KG1 (cell line): Measurements from ENCODE around the gene COL25A1.

ENCODE experiments used
- DNase-seq: peaks from one replicate; lab custom pipeline; 2025; lab: John Stamatoyannopoulos, UW

The COL25A1 gene

DNA sequence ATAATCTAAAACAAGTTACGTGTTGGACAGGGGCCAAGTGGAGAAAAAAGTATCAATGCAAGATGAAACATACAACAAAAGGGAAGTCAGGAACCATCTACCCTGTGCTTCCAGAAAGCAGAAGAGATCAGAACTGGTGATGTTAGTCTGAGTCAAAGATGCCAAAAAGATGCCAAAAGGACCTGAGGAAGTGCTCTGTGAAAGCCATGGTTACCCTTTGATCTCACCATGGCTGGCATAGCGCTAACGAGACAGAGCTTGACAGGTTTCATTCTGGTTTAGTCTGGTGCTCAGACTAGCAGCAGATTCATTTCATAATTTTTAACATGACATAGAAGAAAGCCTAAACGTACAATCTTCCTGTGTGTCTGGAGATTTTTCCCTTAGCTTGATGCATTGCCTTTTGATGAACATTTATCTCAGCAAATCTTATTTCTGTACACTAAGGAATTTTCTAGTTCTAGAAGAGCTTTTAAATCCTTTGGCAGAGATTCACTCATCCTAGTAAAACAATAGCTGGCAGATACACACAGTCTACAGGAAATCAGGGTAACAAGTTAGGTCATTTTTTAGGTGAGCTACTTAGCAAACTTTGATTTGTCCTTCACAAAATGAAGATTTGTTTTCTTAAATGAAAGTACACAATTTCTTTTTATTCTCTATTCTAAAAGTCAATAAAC, 87.7 kb downstream of the COL25A1 start:
- no peak for DNase-seq

DNA sequence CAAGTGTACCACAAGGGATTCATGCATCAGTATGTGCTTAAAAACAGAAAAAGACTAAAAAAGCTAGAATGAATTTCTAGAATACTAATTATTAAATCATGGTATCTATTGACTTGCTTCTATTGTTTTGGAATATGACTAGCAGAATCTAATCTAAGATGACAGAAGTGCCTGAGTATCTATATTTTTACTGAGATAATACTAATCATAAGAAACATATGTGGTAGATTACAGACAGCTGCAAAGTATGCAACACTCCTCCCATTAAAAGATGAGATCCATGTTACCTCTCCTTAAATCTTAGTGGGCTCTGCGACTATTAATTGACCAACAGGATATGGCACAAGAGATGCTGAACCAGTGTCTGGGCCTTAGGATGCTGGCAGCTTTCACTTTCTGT, 89.4 kb downstream of the COL25A1 start:
- DNase-seq: no peak

DNA sequence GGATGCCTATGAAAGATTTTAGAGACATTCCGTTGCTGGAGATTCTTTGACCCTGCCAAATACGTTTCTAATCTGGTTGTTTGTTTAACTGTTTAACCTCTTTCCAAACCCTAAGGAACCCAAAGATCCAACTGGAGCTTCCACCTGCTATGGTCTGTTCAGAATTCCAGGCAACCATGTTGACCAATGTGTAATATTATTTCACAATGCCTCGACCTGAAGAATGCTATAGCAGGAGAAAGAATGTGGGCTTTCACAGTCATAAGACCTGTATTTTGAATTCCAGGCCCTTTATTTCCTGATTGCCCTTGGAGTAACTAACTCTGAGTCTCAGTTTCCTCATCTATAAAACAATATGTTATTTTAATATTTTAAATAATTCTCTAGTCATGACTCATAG, 90.8 kb downstream of the COL25A1 start:
- no peak for DNase-seq

DNA sequence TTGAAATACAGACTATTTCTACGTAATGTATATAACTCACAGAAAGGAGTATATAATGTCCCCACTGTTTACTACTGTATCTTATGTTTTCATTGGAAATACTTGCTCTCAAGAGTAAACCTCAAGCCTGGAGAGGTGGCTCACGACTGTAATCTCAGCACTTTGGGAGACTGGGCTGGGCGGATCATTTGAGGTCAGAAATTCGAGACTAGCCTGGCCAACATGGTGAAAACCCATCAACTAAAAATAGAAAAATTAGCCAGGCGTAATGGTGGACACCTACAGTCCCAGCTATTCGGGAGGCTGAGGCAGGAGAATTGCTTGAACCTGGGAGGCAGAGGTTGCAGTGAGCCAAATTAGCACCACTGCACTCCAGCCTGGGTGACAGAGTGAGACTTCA, 92.8 kb downstream of the COL25A1 start:
- no peak for DNase-seq

DNA sequence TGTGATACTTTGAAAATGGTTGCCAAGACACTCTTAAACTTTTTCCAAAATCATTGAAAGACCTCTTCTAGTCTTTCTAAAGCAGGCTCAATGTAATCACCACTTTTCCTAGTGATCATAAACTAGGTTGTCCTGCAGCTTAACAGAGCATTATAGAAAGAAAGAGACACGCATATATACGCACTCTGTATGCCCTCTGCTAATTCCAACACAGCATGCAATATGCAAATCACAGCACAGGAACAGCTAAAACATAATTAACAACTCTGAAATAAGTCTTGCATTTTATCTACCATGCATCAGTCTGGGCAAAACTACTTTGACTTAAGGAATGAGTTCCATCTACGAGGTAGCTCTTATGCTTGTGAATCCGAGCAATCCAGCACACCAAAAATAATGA, 94.6 kb downstream of the COL25A1 start:
- no peak for DNase-seq

DNA sequence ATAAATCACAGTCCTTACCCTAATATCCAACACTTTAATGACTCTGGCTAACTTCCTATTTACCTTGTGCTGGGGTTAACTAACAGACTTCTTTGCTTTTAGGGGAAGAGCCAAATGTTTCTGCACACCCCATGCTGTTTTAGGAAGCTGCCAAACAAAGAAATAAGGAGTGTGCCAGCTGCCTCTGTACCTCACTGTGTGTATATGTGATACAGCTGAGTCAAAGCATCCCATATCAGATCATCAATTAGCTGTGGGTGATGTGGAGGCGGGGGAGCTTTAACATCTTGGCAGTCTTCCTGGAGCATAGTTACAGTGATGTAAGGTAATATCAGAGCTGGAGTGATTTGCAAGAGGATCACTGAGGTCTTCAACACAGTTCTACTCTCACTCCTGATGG, 95.4 kb downstream of the COL25A1 start:
- no peak for DNase-seq

DNA sequence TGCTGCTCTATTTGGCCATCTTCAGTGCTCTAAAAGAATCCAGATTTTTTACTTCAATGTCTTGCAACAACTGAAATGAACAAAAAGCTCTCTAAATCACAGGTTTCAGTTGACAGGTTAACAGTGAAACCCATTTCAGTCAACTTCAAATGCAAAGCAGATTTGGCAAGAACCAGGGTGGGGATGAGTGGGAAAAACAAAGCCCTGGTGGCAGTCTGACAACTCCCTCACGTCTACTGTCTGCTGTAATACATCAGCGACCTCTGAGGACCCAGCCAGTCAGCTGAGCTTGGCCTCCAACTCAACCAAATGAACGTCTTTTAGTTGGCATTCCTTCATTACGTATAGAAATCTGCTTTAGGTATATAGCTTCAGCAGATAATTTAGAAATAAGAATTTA, 95.8 kb downstream of the COL25A1 start:
- DNase-seq: no peak

DNA sequence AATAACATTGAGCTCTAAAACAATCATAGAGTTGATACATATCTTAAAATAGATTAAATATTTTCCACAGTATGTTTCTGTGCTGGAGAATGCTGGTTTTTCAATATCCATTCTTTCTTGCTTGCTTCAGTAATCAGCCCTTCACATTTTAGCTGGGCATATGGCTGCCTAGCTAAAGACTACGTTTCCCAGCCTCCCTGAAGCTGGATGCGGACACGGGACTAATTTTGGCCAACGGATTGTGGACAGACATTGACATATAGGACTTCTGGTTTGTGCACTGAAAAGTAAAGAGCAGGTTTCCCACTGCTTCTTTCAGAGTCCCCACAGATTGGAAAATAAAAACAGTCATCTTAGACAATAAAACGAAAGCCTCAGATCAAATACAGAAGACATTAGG, 97.3 kb downstream of the COL25A1 start:
- DNase-seq: no peak

DNA sequence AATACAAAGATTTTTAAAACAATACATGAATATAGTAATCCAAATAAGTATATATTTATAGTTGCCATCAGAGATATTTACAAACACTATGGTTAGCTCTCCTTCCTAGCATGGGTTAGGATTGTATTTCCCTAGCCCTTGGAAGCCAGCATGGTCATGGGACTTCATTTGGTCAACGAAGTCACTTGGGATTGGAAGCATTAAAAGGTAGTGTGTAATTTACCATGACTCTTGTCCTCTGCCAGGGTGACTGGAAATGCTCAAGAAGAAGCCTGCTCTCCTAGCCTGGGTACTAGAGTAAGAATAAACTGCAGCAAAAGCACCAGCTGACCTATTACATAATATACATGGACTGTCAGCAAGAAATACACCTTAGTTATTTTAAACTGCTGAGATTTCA, 102.9 kb downstream of the COL25A1 start:
- no peak for DNase-seq

DNA sequence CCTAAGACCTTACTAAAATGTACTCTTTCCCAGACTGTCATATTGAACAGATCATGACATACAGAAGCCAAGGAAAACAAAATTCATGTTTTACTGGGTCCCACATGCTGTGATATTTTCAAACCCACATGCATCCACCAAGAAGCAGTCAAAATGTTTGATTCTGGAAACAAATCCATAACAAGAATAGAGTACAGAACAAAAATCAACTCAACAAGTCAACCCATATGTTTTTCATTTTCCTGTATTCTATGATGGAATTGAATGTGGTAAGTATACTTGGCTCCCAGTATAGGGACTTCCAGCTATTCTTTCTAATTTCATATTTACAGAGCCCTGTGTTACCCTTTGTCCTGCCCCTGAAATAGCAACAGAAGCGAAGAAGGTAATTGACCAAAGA, 106.8 kb downstream of the COL25A1 start:
- DNase-seq: no peak

DNA sequence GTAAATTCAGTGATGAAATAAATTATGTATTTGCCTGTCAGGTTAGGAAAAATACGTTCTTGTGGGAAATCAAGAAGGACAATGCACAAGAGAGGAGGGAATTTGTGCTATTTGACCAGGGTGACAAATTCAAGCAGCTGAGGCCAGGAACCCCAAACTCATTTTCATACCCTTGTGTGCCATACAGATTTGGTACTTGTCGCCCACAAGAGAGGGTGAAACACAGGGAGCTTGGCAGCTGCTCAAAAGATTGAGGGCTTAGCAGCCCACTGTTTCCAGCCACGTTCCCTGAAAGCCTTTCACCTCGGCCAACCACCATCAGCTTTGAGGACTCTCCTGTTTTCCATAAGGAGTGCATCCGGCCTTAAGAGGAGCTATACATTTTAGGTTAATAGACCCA, 111.2 kb downstream of the COL25A1 start:
- no peak for DNase-seq

DNA sequence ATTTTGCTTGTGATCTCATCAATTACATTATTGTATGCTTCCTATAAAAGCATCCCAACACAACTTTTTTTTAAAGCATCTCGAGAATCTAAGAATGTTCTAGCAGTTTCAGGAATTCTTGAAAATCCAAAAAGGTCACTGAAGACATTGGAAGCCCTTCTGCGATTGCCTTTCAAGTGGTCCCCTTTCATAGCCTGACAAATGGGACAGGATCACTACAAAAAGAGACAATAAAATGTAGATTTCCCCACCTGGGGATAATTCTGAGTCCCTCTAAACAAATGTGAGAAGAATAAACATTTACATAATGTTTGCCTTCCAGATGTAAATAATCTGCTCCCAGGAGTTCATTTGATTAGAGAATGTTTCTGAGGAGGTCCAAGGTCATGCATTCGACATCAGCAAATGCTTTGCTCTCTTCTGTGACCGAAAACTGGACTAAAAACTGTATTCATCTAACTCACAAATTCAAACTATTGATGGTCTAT, 116.0 kb downstream of the COL25A1 start:
- DNase-seq: no peak

DNA sequence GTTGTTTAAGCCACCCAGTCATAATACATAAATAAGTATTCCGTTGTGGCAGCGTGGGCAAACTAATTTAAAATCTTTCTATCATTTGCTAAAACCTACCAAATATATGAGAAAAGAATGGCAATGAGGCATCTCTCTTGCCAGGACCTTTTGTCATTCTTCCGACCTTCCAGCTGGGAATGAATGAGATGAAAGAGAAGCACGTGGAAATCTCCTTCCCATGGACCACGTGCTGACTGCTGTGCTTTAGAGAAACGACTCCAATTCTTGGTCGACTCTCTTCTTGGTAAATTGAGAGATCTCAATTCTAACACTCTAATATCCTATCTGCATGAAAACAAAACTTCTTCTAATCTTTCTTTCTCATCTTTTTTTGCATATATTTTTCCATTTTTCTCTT, 116.5 kb downstream of the COL25A1 start:
- DNase-seq: no peak

DNA sequence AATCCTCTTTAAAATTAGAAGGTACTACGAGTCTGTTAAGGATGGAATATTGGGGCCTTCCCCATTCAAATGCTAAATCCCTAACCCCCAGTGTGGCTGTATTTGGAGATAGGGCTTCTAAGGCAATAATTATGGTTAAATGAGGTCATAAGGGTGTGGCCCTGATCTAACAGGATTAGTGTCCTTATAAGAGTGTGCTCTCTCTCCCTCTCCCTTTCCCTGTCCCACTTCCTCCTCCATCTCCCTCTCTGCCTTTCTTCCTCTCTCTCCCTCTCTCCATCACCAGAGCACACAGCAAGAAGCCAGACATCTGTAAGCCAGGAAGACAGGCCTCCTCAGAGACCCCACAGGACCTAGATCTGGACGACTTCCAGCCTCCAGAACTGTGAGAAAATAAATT, 116.9 kb downstream of the COL25A1 start:
- DNase-seq: no peak

DNA sequence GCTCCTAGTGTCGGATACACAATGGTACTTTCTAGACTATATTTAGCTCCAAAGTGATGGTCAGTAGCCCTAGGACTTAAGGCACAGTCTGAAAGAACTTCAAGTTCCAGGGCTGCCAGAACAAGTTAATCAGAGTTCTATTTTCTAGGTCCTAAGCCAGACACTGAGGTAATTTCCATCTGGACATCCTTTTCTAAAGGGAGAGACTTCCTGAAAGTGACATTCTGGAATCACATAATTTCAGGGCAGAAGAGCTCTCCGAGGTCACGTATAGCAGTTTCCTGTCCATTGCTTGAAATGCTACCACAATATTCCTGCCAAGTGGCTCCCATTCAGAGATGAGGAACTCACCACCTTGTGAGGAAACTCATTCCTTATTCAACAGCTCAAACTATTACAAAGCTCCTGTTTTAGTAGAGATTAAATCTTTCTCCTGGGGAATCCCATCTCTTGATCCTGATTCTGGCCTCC, 117.9 kb downstream of the COL25A1 start:
- no peak for DNase-seq

DNA sequence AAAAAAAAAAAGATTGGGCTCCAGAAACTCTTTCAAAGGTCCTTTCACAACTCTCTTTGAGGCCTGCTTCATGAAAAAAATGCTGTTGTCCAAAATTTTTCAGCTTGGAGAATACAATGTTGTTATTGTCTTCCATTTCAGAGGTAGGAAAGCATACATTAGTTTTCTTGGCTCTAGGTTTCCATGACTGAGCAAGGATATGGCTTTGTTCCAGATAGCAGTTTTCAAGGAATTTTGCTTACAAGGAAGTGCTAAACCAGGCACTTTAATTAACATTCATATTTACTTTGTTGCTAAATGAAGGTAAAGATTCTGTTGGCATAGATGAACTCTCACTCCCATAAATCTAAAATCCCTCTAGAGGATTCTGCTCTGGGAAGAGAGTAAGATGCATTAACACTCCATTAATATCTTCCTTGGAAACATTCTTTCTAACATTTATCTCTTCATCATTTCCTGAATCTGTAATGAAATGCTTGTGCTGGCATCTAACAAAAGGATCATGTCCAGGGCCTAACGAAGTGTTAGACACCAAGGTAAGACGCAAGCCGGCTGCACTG, 118.4 kb downstream of the COL25A1 start:
- no peak for DNase-seq

DNA sequence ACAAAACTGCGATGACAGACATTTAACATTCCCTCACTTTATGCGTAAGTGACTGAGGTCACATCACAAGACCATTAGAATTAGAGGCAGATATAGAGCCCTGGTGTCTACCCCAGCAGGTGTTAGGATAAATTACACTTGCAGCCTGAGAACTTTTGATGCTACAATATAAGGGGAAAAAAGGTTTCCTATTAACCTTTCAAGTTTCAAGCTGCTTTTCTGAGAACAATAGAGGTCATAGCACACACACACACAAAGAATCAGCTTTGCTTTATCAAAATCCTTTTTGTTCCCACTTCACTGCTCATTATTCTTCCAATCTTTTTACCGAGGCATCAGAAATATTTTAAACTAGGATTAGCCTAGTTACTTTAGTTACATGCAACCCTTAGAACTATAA, 119.8 kb downstream of the COL25A1 start:
- DNase-seq: no peak

DNA sequence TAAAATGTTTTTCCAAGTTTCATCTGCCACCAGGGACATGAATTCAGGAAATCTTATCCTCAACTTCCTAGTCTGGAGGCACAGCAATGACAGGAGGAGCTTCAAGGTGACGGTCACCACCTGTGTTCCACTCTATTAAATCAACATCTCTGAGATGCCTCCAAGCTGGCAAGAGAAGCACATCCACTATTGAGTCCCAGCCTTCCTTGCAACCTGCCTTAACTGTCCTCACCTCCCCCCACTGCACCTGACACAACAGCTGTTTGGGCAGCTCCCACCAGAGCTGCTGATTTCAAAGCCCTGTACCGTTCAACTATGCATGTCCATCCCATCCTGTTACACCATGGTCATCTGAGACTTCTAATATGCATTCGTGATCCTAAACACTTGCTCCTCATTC, 123.4 kb downstream of the COL25A1 start:
- no peak for DNase-seq

DNA sequence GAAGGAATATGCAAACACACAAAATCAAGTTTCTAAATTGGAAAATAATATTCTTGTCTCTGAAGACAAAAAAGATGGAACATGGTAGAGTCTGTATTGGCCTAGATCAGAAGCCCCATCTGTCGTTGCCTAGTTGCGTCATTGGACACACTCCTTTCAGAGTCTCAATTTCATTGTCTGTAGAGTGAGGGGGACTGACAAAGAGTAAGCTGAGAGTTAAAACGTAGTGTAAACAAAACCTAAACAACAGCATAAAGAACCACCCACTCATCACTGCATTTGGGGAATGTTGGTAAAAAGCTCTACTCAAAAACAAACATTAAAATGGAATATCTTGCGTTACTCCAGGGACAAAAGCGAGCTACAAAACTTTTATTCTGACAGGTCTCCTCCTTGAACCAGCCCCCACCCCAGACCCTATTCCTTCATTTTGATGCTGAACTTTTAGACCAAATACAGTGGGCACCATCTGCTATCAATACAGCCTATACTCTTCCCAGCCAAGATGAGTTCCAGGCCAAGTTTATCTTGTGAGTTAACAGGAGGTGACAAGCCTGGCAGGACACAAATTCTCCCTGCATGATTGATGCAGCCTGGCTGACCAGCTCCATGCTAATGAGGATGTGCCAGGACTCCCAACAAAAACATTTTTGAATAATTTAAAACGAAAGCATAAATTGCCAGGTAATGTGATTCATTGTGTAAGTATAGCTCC, 125.2 kb downstream of the COL25A1 start:
- DNase-seq: no peak

DNA sequence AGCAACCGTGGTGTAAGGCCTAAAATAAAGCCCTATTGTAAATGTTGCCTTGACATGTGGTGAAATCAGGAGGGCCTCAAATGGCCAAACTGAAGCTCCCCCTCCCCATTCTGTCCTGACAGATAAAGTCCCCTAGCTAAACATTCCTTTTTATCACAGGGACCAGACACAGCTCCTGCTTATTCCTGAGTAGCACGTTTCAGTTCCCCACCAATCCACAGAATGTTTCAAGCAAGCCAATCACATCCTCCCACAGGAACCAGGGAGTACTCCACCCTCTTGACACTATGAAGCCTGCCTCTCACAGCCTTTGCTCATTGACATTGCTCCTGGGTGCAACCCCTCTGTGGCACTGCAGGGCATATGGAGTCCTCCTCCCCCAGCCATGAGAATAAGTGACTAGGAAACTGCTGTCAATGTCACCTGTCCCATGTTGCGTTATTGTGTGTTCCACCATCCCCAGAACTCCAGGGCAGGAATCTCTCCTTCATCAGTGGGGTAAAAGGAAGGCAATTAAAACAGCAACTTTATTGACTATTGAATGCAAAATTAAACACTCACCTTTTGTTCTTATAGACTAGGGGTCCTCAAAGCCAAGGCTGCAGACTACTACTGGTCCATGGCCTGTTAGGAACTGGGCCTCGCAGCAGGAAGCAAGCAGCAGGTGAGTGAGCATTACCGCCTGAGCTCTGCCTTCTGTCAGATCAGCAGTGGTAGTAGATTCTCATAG, 128.1 kb downstream of the COL25A1 start:
- no peak for DNase-seq

DNA sequence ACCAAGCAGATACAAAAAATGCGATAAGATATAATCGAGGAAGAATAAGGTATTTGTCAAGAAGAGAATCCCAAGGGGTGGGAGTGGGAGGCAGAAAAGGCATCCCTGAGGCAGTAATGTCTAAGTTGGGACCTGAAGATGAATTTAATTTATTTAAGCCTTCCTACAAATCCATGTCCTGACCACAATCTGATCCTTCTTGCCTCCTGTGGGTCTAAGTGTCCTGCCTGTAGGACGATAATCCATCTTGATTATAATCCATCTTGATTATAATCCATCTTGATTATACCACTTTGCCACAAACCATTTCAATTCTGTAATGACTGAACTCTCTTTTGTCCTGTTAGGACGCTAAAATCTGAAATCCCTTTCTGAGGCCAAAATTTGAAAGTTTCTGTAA, 130.2 kb downstream of the COL25A1 start:
- no peak for DNase-seq

DNA sequence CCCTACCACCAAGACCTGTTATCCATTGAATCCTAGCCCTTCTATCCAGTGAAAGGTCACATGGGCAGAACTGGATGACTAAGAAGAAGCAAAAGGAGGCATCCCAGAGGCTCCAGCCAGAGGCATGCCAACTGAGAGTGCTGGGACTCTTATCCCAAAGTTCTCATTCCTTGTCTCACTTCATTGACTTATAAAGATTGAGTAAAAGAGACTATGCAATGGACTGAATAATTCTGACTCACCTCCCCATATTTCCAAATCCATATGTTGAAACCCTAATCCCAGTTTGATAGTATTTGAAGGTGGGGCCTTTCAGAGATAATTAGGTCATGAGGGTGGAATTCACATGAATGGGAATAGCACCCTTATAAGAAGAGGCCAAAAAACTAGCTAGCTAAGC, 131.4 kb downstream of the COL25A1 start:
- no peak for DNase-seq

DNA sequence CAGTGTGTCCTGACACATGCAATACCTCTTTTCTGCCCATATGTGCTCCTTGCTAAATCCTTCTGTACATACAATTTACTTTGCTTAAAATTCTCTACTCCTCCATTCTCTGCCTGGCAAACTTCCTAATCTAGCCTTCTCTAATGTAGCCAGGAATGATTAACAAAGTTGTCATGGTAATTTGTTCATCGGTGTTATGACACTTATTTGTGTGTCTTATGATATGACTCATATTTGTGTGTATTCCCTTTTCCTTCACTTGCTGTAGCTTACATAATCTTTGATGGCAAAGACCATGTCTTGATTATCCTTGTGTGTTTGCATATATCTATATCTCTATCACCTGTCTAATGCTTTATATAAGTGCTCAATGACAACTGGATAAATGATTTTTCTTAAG, 133.3 kb downstream of the COL25A1 start:
- DNase-seq: no peak
